ENCODE data around the gene NSD1.

The NSD1 gene

GRCh38 chr5:177310332-177310731 is 176.8 kb downstream of the NSD1 start:
- no peak for DNase-seq

- peak; percentile 56 for DNase-seq
These were observed 177.3 kb downstream of the NSD1 start for GRCh38 chr5:177310757-177311391.

- DNase-seq: no peak
These were observed 177.8 kb downstream of the NSD1 start for GRCh38 chr5:177311392-177311722.

GRCh38 chr5:177311723-177312648 is 178.4 kb downstream of the NSD1 start, which contains the start of gene MXD3:
MXD3 (minus strand) TSS chr5:177311898; CDS start chr5:177311830, 68 bp downstream.
- DNase-seq: peak; percentile 97

- no peak for DNase-seq
These were observed 179.1 kb downstream of the NSD1 start for GRCh38 chr5:177312649-177313181.

- DNase-seq: no peak
These were observed 180.1 kb downstream of the NSD1 start for GRCh38 chr5:177313561-177314259.

GRCh38 chr5:177314376-177315342 is 181.1 kb downstream of the NSD1 start:
- DNase-seq: no peak

GRCh38 chr5:177315411-177315810 is 181.8 kb downstream of the NSD1 start:
- no peak for DNase-seq

GRCh38 chr5:177316005-177316404 is 182.4 kb downstream of the NSD1 start:
- DNase-seq: no peak

GRCh38 chr5:177317959-177318377 is 184.4 kb downstream of the NSD1 start:
- peak; percentile 79 for DNase-seq

GRCh38 chr5:177319913-177320588 is 186.5 kb downstream of the NSD1 start:
- DNase-seq: no peak

- peak; percentile 72 for DNase-seq
These were observed 187.3 kb downstream of the NSD1 start for GRCh38 chr5:177320879-177321278.

GRCh38 chr5:177325868-177326381 is 192.4 kb downstream of the NSD1 start:
- no peak for DNase-seq

GRCh38 chr5:177327539-177328522 is 194.3 kb downstream of the NSD1 start:
- DNase-seq: peak; percentile 15

GRCh38 chr5:177328545-177329231 is 195.1 kb downstream of the NSD1 start:
- no peak for DNase-seq

- no peak for DNase-seq
These were observed 196.3 kb downstream of the NSD1 start for GRCh38 chr5:177329883-177330282.

- DNase-seq: no peak
These were observed 197.6 kb downstream of the NSD1 start for GRCh38 chr5:177330991-177331842.
